ENCODE results near the gene KYAT1. TPM values are rescaled to one million over a fixed set of nuclear protein-coding genes. Genes with fewer than 3 reads are reported as not detected.

KYAT1 gene
- total RNA-seq, 1 experiment from 2014 or later, result 14.6 TPM

DNA sequence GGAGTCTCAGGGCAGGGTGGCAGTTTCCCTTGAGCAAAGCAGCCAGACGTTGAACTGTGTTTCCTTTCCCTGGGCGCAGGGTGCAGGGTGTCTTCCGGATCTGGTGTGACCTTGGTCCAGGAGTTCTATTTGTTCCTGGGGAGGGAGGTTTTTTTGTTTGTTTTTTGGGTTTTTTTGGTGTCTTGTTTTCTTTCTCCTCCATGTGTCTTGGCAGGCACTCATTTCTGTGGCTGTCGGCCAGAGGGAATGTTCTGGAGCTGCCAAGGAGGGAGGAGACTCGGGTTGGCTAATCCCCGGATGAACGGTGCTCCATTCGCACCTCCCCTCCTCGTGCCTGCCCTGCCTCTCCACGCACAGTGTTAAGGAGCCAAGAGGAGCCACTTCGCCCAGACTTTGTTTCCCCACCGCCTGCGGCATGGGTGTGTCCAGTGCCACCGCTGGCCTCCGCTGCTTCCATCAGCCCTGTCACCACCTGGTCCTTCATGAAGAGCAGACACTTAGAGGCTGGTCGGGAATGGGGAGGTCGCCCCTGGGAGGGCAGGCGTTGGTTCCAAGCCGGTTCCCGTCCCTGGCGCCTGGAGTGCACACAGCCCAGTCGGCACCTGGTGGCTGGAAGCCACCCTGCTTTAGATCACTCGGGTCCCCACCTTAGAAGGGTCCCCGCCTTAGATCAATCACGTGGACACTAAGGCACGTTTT is 35.5 kb upstream of the KYAT1 start:
- Histone ChIP-seq H2AK5ac (ENCODE audit: insufficient read length, low read length) (no peak overlapping the region), H2AFZ (ENCODE audit: low read length) (no peak overlapping the region), H3K4ac (ENCODE audit: low read depth, low read length) (no peak overlapping the region), H4K5ac (ENCODE audit: insufficient read length, low read depth, low read length) (no peak overlapping the region), H3K18ac (ENCODE audit: insufficient read length, low read depth, low read length) (no peak overlapping the region), H4K20me1 (ENCODE audit: control insufficient read depth, insufficient read depth, insufficient read length) (peaks cover 3% of the 10 kb centered on the region), H3K14ac (ENCODE audit: insufficient read depth, low read length) (no peak overlapping the region), H4K8ac (replicated peaks; ENCODE audit: insufficient read length, low read depth, low read length) (no peak overlapping the region), H3K23ac (ENCODE audit: insufficient read length, low read depth, low read length) (no peak overlapping the region), H4K91ac (ENCODE audit: insufficient read length, low read depth, low read length) (no peak overlapping the region), H3K27me3 (ENCODE audit: insufficient read depth, low read length) (no peaks in the 10 kb centered on the region), H3K4me1 (ENCODE audit: insufficient read depth, low read length) (no peaks in the 10 kb centered on the region; the same call in 1 of the 2 replicates), H3K56ac (ENCODE audit: insufficient read length, low read depth, low read length) (no peak overlapping the region), H2BK20ac (ENCODE audit: low read depth, low read length, poor library complexity, severe bottlenecking) (no peak overlapping the region), H3K27ac (ENCODE audit: insufficient read length, low read depth, low read length) (no peak overlapping the region), H3T11ph (ENCODE audit: low read length) (no peak overlapping the region), H3K9me3 (ENCODE audit: control insufficient read depth, low read depth, low read length) (no peaks in the 10 kb centered on the region), H3K9ac (ENCODE audit: extremely low read depth, insufficient read length, low read length) (no peak overlapping the region), H2BK12ac (ENCODE audit: insufficient read length, low read depth, low read length) (no peak overlapping the region), H3K4me2 (ENCODE audit: insufficient read depth, insufficient read length, low read length) (no peak overlapping the region), H2BK120ac (ENCODE audit: low read depth, low read length, poor library complexity, severe bottlenecking) (no peak overlapping the region), H3K23me2 (ENCODE audit: insufficient read length, low read depth, low read length, poor library complexity, severe bottlenecking) (no peaks in the 10 kb centered on the region), H2BK5ac (ENCODE audit: insufficient read length, low read length) (no peak overlapping the region), H3K79me2 (ENCODE audit: insufficient read depth, low read length) (no peaks in the 10 kb centered on the region; the same call in 1 of the 2 replicates), H3K79me1 (ENCODE audit: insufficient read depth, low read depth, low read length, poor library complexity, severe bottlenecking) (peaks cover 3% of the 10 kb centered on the region), H2BK15ac (ENCODE audit: low read depth, low read length) (no peak overlapping the region)
- WGBS (ENCODE audit: extremely low coverage, insufficient read length, low lambda C conversion rate), result no CpG with 5 or more reads among the region's 26 CpGs
- TF ChIP-seq, protein P1, sequence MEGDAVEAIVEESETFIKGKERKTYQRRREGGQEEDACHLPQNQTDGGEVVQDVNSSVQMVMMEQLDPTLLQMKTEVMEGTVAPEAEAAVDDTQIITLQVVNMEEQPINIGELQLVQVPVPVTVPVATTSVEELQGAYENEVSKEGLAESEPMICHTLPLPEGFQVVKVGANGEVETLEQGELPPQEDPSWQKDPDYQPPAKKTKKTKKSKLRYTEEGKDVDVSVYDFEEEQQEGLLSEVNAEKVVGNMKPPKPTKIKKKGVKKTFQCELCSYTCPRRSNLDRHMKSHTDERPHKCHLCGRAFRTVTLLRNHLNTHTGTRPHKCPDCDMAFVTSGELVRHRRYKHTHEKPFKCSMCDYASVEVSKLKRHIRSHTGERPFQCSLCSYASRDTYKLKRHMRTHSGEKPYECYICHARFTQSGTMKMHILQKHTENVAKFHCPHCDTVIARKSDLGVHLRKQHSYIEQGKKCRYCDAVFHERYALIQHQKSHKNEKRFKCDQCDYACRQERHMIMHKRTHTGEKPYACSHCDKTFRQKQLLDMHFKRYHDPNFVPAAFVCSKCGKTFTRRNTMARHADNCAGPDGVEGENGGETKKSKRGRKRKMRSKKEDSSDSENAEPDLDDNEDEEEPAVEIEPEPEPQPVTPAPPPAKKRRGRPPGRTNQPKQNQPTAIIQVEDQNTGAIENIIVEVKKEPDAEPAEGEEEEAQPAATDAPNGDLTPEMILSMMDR (conservative IDR thresholded peaks at IDR 0.05), result no peak
- no peak for DNase-seq
- Mint-ChIP-seq H3K36me3 (ENCODE audit: insufficient read depth in 1 of 3, low read depth in 3 of 3) (peaks cover 27 to 52% (median 40%) of the 10 kb centered on the region in 3 experiments; a peak in 6 of 7 replicates), H3K27ac (peak overlapping the region in 2 of 3 experiments; percentile 61 to 68; a peak in 4 of 7 replicates), H3K27me3 (ENCODE audit: low read depth) (no peaks in the 10 kb centered on the region), H3K9me3 (no peaks in the 10 kb centered on the region), H3K4me1 (peaks cover 28 to 29% of the 10 kb centered on the region in 2 experiments), H3K4me3 (no peak overlapping the region)
